Mononuclear cell (primary cell): ENCODE measurements around the gene ARAP3. TPM values are rescaled to one million over a fixed set of nuclear protein-coding genes. Genes with fewer than 3 reads are reported as not detected.

Experiments
- H3K27me3 ChIP-seq: 2 replicates; pipeline ENCODE4 v1.6.0; 2011; ENCODE audit warnings: low read length, control low read depth; ENCODE audit not compliant: insufficient read depth
- H3K4me1 ChIP-seq: 2 replicates; pipeline ENCODE4 v1.5.1; 2011; ENCODE audit warnings: mild to moderate bottlenecking, low read length, control low read depth; ENCODE audit not compliant: insufficient read depth
- H3K4me3 ChIP-seq: 2 replicates; pipeline ENCODE4 v1.5.1; 2011; ENCODE audit warnings: mild to moderate bottlenecking, low read length, moderate library complexity
- H3K9me3 ChIP-seq: 2 replicates; pipeline ENCODE4 v1.5.1; 2011; ENCODE audit warnings: low read depth, mild to moderate bottlenecking, control low read depth, low read length
- total RNA-seq: library from RNA; depleted of rRNA; stranded (reverse); fragments of >200 nt; gene quantifications from one replicate; pipeline ENCODE4 v1.2.3, GENCODE V29; 2012

The ARAP3 gene
- total RNA-seq, 1 donor: 1.4 TPM

- Histone ChIP-seq H3K4me3 (no peak overlapping the region), H3K4me1 (peaks cover 35% of the 10 kb centered on the region), H3K9me3 (no peaks in the 10 kb centered on the region), H3K27me3 (peaks cover 6% of the 10 kb centered on the region)
Observed at GRCh38 chr5:141686648-141687416, 4.8 kb upstream of the ARAP3 start.

GRCh38 chr5:141685591-141685990, 3.6 kb upstream of the ARAP3 start:
- Histone ChIP-seq H3K9me3 (no peaks in the 10 kb centered on the region), H3K4me3 (no peak overlapping the region), H3K4me1 (peaks cover 40% of the 10 kb centered on the region), H3K27me3 (no peaks in the 10 kb centered on the region)

- Histone ChIP-seq H3K4me3 (no peak overlapping the region), H3K4me1 (peaks cover 42% of the 10 kb centered on the region), H3K9me3 (no peaks in the 10 kb centered on the region), H3K27me3 (no peaks in the 10 kb centered on the region)
Observed at GRCh38 chr5:141683596-141684141, 1.6 kb upstream of the ARAP3 start.

GRCh38 chr5:141681295-141681694, 735 bp downstream of the ARAP3 start:
- Histone ChIP-seq H3K4me1 (peaks cover 42% of the 10 kb centered on the region), H3K9me3 (no peaks in the 10 kb centered on the region), H3K27me3 (no peaks in the 10 kb centered on the region), H3K4me3 (peak overlapping the region; percentile 52)

DNA sequence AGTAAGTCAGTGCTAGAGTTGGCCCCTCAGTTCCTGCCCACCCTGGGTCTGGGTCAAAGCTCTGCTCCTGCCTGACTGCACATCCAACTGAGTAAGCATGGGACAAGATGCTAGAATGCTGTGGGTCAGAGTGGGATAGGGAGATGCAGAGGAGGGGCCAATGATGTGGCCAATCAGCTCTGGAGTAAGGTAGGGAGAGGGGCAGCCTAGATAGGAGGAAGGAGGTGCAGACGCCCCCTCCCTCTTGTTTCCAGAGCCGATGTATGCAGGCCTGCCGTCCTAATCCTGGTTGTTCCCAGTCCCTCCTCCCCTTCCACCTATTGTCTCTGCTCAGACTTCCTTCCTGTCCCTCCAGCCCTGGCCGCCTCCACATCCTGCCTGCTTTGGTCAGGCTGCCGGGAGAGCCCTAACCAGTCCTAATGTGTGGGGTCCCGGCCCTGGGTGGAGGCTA, 1.3 kb downstream of the ARAP3 start:
- H3K9me3 ChIP-seq: no peaks in the 10 kb centered on the region
- peak overlapping the region; percentile 52 for H3K4me3 ChIP-seq
- no peaks in the 10 kb centered on the region for H3K27me3 ChIP-seq
- peaks cover 41% of the 10 kb centered on the region for H3K4me1 ChIP-seq

- no peaks in the 10 kb centered on the region for H3K9me3 ChIP-seq
- H3K4me1 ChIP-seq: peaks cover 35% of the 10 kb centered on the region
- H3K27me3 ChIP-seq: no peaks in the 10 kb centered on the region
Observed at GRCh38 chr5:141680178-141680577, 1.9 kb downstream of the ARAP3 start.

DNA sequence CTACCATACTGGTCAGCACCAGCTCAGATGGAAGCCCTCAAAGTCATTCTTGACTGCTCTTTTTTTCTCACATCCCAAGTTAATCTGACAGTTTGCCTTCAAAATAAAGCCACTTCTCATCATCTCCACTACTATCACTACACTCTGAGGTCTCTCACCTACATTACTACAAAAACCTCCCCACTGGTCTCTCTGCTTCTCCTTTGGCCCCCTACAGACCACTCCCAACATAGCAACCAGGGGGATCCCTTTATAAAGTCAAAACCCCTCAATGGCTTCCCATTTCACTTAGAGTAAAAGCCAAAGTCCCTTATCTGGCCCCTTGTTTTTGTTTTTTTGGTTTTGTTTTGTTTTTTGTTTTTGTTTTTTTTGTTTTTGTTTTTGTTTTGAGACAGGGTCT, 4.6 kb downstream of the ARAP3 start:
- Histone ChIP-seq H3K4me3 (no peak overlapping the region), H3K27me3 (no peaks in the 10 kb centered on the region), H3K9me3 (no peaks in the 10 kb centered on the region), H3K4me1 (peaks cover 16% of the 10 kb centered on the region)

More at GRCh38 chr5:141680178-141680577, 1.9 kb downstream of the ARAP3 start:
- H3K4me3 ChIP-seq: no peak overlapping the region

- Histone ChIP-seq H3K9me3 (no peaks in the 10 kb centered on the region), H3K27me3 (no peaks in the 10 kb centered on the region), H3K4me1 (peaks cover 2% of the 10 kb centered on the region), H3K4me3 (no peak overlapping the region)
Observed at GRCh38 chr5:141675672-141676071, 6.4 kb downstream of the ARAP3 start.

GRCh38 chr5:141674747-141675146, 7.3 kb downstream of the ARAP3 start:
- Histone ChIP-seq H3K4me1 (no peaks in the 10 kb centered on the region), H3K4me3 (no peak overlapping the region), H3K27me3 (no peaks in the 10 kb centered on the region), H3K9me3 (no peaks in the 10 kb centered on the region)

- Histone ChIP-seq H3K9me3 (no peaks in the 10 kb centered on the region), H3K4me3 (no peak overlapping the region), H3K27me3 (no peaks in the 10 kb centered on the region), H3K4me1 (no peaks in the 10 kb centered on the region)
Observed at GRCh38 chr5:141672841-141673813, 8.9 kb downstream of the ARAP3 start.

DNA sequence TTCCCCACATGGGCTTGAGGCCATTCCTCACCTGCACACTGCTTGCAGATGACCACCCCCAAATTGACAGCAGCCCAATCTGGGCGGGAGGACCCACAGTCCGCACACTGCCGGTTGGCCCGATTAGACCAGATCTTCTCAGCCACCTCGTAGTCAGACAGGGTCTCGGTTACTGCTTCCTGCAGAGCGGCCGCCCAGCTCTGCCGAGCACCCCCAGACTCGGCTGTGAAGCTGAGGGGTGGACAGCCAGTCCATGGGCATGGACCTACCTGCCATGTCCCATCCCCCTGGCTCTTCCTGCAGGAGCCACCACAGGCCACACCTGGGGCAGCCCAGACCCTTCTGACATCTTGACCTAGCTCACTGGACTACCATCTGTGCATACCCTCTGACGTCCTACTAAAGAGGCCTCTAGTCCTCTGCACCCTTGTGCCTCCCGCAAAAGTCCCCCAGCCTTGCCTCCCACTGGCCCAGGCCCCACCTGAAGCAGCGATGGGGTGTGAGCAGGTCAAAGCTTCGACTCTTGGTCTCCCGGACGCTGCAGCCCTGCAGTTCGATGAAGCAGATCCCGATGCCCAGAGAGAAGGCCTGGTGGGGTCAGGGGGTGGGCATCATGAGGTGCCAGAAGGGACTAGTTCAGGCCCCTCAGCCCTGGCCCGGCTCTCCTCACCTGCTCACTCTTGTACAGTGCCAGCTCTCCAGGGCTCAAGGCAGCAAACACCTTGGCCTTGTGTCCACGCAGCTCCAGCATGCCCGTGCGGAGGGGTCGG, 9.8 kb downstream of the ARAP3 start:
- Histone ChIP-seq H3K4me3 (no peak overlapping the region), H3K4me1 (no peaks in the 10 kb centered on the region), H3K9me3 (no peaks in the 10 kb centered on the region), H3K27me3 (no peaks in the 10 kb centered on the region)

DNA sequence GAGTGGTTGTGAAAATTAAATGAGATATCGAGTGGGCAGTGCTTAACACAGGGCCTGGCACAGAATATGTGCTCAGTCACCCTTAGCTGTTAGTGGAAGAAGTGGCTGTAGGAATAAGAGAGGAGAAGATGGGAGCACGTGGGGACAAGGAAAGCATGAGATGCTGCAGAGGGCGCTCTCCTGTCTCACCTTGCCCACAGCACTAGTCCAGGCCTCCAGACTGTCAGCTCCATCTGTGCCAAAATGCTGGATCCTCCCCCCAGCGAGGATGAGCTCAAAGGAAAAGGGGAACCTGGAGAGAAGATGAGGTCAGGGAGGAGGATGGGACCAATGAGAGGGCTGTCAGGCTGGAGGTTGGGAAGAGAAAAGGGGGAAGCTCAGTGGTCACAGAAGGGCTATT, 12.5 kb downstream of the ARAP3 start:
- Histone ChIP-seq H3K4me1 (peaks cover 6% of the 10 kb centered on the region), H3K9me3 (no peaks in the 10 kb centered on the region), H3K4me3 (no peak overlapping the region), H3K27me3 (no peaks in the 10 kb centered on the region)

DNA sequence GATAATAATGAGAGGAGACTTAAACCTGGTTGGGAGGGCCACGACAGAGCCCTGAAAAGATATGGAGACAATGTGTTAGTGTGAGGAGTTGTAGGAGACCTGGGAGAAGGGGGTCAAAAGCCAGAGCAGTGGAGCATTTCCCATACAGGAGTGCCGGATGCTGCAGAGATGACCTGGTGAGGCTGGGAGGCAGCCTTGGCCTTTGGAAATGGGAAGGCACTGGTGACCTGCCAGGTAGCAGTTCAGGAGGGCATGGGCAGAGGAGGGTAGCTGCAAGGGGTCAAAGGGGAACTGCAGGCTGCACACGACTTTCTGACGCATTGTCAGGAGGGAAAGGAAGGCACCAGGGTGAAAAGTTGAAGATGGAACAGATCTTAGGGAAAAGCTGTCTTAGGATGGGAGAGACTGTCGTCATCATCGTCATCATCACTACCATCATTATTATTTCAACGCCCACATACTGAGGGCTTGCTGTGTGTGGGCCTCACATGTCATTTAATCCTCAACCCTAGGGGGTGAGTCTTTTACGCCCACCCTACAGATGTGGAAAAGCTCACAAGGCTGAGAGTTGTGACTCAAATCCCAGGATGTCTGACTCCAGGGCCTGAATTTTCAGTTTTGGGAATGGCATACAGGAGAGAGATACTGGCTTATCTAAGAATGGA, 13.3 kb downstream of the ARAP3 start:
- Histone ChIP-seq H3K4me1 (peaks cover 6% of the 10 kb centered on the region), H3K4me3 (no peak overlapping the region), H3K27me3 (no peaks in the 10 kb centered on the region), H3K9me3 (no peaks in the 10 kb centered on the region)
